Endothelial cell of umbilical vein (primary cell): Measurements from ENCODE around the gene MAST4.

Source experiments
- EZH2 ChIP-seq: IDR thresholded peaks from 2 replicates; pipeline ENCODE4 v1.6.1; 2012; ENCODE audit warnings: borderline replicate concordance, low read depth, mild to moderate bottlenecking, moderate library complexity, low read length, inconsistent platforms; ENCODE audit not compliant: severe bottlenecking
- POLR2AphosphoS5 ChIP-seq: IDR thresholded peaks from 2 replicates; pipeline ENCODE4 v1.6.1; 2012; ENCODE audit warnings: low read depth, mild to moderate bottlenecking, control low read depth, low read length, moderate library complexity; ENCODE audit not compliant: insufficient read depth
- TF ChIP-seq, protein P1 (sequence below), 2 donors: IDR thresholded peaks; 1 replicate in 1 of 2; 2 replicates in 1 of 2; pipeline ENCODE4 v1.5.1; 2011; ENCODE audit warnings: low read length in 2 of 2, mild to moderate bottlenecking in 2 of 2, moderate library complexity in 2 of 2, control low read depth in 1 of 2, inconsistent platforms in 1 of 2, low read depth in 1 of 2; ENCODE audit not compliant: insufficient read depth in 1 of 2; ENCODE audit errors: extremely low read depth in 1 of 2
- TF ChIP-seq, protein P2 (sequence below): IDR thresholded peaks from 2 replicates; pipeline ENCODE4 v1.6.1; 2011; ENCODE audit not compliant: insufficient read depth, insufficient read length

DNA sequence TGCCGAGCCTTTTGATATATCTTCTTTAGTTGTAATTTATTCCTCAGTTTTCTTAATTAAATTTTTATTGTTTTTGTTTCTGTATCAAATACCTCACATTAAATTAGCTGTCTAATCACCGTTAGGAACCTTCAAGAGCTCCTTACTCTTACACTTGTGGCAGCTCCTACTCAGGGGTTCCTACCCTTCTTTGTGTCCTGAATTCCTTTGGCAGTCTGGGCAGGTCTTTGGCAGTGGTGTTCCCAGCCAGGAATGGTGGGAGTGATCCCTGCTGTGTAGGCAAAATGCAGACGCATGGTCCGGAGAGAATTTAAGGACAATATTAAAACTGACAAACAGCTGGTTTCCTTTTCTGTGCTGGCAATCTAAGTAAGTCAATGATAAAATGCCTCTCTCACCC, 41.8 kb downstream of the MAST4 start:
- TF ChIP-seq, protein P1, sequence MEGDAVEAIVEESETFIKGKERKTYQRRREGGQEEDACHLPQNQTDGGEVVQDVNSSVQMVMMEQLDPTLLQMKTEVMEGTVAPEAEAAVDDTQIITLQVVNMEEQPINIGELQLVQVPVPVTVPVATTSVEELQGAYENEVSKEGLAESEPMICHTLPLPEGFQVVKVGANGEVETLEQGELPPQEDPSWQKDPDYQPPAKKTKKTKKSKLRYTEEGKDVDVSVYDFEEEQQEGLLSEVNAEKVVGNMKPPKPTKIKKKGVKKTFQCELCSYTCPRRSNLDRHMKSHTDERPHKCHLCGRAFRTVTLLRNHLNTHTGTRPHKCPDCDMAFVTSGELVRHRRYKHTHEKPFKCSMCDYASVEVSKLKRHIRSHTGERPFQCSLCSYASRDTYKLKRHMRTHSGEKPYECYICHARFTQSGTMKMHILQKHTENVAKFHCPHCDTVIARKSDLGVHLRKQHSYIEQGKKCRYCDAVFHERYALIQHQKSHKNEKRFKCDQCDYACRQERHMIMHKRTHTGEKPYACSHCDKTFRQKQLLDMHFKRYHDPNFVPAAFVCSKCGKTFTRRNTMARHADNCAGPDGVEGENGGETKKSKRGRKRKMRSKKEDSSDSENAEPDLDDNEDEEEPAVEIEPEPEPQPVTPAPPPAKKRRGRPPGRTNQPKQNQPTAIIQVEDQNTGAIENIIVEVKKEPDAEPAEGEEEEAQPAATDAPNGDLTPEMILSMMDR (IDR thresholded peaks at IDR 0.05; ENCODE audit: extremely low read depth in 1 of 2, insufficient read depth in 1 of 2, low read depth in 1 of 2, low read length in 2 of 2), result no peak
- TF ChIP-seq POLR2AphosphoS5 (no peak), EZH2 (no peak)
- TF ChIP-seq, protein P2, sequence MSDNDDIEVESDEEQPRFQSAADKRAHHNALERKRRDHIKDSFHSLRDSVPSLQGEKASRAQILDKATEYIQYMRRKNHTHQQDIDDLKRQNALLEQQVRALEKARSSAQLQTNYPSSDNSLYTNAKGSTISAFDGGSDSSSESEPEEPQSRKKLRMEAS, result no peak
